HepG2 (cell line): Measurements from ENCODE around the gene TMX3. TPM values are rescaled to one million over a fixed set of nuclear protein-coding genes. Genes with fewer than 3 reads are reported as not detected.

ENCODE experiments used
- ARNTL ChIP-seq: sonication (generic); formaldehyde crosslinking; IDR thresholded peaks from 2 replicates; pipeline ENCODE4 v1.4.0; 2020; ENCODE audit warnings: mild to moderate bottlenecking, missing genetic modification reagents
- CHCHD3 ChIP-seq: sonication (generic); formaldehyde crosslinking; IDR thresholded peaks from 2 replicates; pipeline ENCODE4 v1.8.0; 2022; ENCODE audit warnings: mild to moderate bottlenecking, missing genetic modification reagents, moderate library complexity
- FOXM1 ChIP-seq: sonication (generic); formaldehyde crosslinking; IDR thresholded peaks from 2 replicates; pipeline ENCODE4 v1.5.0; 2020; ENCODE audit warnings: missing genetic modification reagents
- HNRNPLL ChIP-seq: fragments of 200-400 bp; formaldehyde crosslinking; IDR thresholded peaks from 2 replicates; pipeline ENCODE4 v1.6.1; 2017; ENCODE audit warnings: mild to moderate bottlenecking, low read depth, low read length; ENCODE audit not compliant: poor library complexity, severe bottlenecking
- KLF15 ChIP-seq: sonication (generic); formaldehyde crosslinking; IDR thresholded peaks from 2 replicates; pipeline ENCODE4 v1.8.1; 2023; ENCODE audit warnings: borderline replicate concordance, mild to moderate bottlenecking, inconsistent platforms, missing genetic modification reagents, mixed read lengths
- MED13 ChIP-seq: sonication (generic); formaldehyde crosslinking; IDR thresholded peaks from 2 replicates; pipeline ENCODE4 v1.5.0; 2020; ENCODE audit warnings: missing genetic modification reagents
- MEF2D ChIP-seq: sonication (generic); formaldehyde crosslinking; IDR thresholded peaks from 2 replicates; pipeline ENCODE4 v1.5.1; 2020; ENCODE audit warnings: mild to moderate bottlenecking, missing genetic modification reagents
- NFIB ChIP-seq: sonication (generic); formaldehyde crosslinking; IDR thresholded peaks from 2 replicates; pipeline ENCODE4 v1.9.0; 2021; ENCODE audit warnings: missing genetic modification reagents, mild to moderate bottlenecking, borderline replicate concordance
- TBX2 ChIP-seq: sonication (generic); formaldehyde crosslinking; IDR thresholded peaks from 2 replicates; pipeline ENCODE4 v1.5.0; 2020; ENCODE audit warnings: missing genetic modification reagents, mild to moderate bottlenecking, borderline replicate concordance
- WIZ ChIP-seq: sonication (generic); formaldehyde crosslinking; IDR thresholded peaks from 2 replicates; pipeline ENCODE4 v1.5.1; 2020; ENCODE audit warnings: mild to moderate bottlenecking, missing genetic modification reagents
- ZBTB25 ChIP-seq: IDR thresholded peaks from 2 replicates; pipeline ENCODE4 v1.6.1; 2018; ENCODE audit warnings: missing genetic modification reagents
- ZBTB37 ChIP-seq: sonication (generic); formaldehyde crosslinking; IDR thresholded peaks from 2 replicates; pipeline ENCODE4 v1.4.0; 2020; ENCODE audit warnings: mild to moderate bottlenecking, missing genetic modification reagents
- ZBTB8A ChIP-seq: sonication (generic); formaldehyde crosslinking; IDR thresholded peaks from 2 replicates; pipeline ENCODE4 v1.4.0; 2020; ENCODE audit warnings: mild to moderate bottlenecking, low read depth, missing genetic modification reagents, borderline replicate concordance
- ZNF878 ChIP-seq: sonication (generic); formaldehyde crosslinking; IDR thresholded peaks from 2 replicates; pipeline ENCODE4 v1.8.1; 2023; ENCODE audit warnings: mild to moderate bottlenecking, missing genetic modification reagents, moderate library complexity
- polyA plus RNA-seq, 8 experiments: library from polyadenylated mRNA; depleted of rRNA in 3 of 8; stranded (reverse) in 7 of 8; unstranded in 1 of 8; fragments of >200 nt; fragmentation: Illumina TruSeq in 4 of 8; extraction: Trizol in 4 of 8; gene quantifications; 2 replicates each; pipeline versions ENCODE4 v1.2.1 to v1.2.3, GENCODE V29; 2011 to 2016; ENCODE audit warnings: low read depth in 4 of 8, missing spikeins in 1 of 8, mixed read lengths in 1 of 8; ENCODE audit not compliant: insufficient read depth in 1 of 8
- total RNA-seq, 5 experiments: library from RNA; depleted of rRNA; stranded (reverse); fragments of >200 nt; fragmentation: Illumina TruSeq; extraction: Trizol; gene quantifications; 2 replicates each; pipeline ENCODE4 v1.2.3, GENCODE V29; 2016; ENCODE audit warnings: low read depth in 1 of 5
- TF ChIP-seq, protein P1 (sequence below): sonication (generic); formaldehyde crosslinking; IDR thresholded peaks from 2 replicates; pipeline ENCODE4 v1.4.0; 2020; ENCODE audit warnings: missing genetic modification reagents, borderline replicate concordance
- TF ChIP-seq, protein P2 (sequence below): sonication (generic); formaldehyde crosslinking; IDR thresholded peaks from 2 replicates; pipeline ENCODE4 v1.8.0; 2022; ENCODE audit warnings: low read depth, missing genetic modification reagents
- TF ChIP-seq, protein P3 (sequence below), 2 experiments: IDR thresholded peaks; 2 replicates each; pipeline ENCODE4 v1.6.1; 2011 to 2012; ENCODE audit warnings: low read length in 2 of 2, borderline replicate concordance in 1 of 2, low read depth in 1 of 2, mild to moderate bottlenecking in 1 of 2, moderate library complexity in 1 of 2

The TMX3 gene
- total and polyA plus RNA-seq, 2 of the 13 experiments (the other 11 are each of a cell fraction or from before 2014, with no cell fraction given), result 12.9 to 25.0 TPM

DNA sequence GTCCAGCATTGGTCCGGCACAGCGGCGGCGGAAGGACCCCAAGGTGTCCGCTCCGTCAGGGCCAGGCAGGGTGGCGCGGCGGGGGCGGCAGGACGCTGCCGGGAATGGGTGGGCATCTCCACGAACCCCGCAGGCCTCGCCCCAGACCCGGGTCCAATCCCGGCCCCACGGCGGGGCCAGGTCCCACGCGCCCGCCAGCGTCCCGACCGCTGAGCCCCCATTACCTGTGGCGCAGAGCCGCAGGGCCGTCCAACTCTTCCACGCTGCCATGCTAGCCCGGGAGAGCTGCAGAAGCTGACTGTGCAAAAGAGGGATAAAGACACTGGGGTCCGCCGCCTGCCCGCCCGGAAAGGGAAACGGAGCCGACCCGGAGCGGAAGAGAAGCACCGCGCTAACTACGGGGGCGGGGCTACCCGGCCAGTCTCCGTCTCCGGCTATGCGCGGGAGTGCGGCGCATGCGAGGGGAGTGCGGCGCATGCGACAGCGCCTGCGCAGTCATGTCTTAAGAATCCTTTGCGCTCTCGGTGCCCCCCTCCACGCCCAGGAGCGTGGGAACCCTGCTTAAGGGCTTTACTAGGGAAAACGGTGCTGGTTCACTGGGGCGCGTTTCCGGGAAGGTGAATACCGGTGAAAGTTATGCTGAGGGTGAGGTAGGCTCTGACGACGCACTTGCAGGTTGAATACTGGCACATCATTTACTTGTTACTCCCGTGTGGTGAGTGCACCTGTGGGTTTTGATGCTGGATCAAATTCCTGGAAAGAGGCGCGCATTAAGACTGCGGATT, at the start of gene TMX3 (continued):
- TF ChIP-seq, protein P1, sequence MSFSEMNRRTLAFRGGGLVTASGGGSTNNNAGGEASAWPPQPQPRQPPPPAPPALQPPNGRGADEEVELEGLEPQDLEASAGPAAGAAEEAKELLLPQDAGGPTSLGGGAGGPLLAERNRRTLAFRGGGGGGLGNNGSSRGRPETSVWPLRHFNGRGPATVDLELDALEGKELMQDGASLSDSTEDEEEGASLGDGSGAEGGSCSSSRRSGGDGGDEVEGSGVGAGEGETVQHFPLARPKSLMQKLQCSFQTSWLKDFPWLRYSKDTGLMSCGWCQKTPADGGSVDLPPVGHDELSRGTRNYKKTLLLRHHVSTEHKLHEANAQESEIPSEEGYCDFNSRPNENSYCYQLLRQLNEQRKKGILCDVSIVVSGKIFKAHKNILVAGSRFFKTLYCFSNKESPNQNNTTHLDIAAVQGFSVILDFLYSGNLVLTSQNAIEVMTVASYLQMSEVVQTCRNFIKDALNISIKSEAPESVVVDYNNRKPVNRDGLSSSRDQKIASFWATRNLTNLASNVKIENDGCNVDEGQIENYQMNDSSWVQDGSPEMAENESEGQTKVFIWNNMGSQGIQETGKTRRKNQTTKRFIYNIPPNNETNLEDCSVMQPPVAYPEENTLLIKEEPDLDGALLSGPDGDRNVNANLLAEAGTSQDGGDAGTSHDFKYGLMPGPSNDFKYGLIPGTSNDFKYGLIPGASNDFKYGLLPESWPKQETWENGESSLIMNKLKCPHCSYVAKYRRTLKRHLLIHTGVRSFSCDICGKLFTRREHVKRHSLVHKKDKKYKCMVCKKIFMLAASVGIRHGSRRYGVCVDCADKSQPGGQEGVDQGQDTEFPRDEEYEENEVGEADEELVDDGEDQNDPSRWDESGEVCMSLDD (CRISPR knock-in tag), result no peak; the same call in none of the 2 replicates
- TF ChIP-seq TBX2 (CRISPR knock-in tag) (peak; percentile 95), ZBTB8A (CRISPR knock-in tag) (no peak), MEF2D (peak; percentile 91), ZBTB37 (CRISPR knock-in tag) (no peak), ZBTB25 (CRISPR knock-in tag) (peak; percentile 53; the same call in 1 of the 2 replicates), NFIB (CRISPR knock-in tag) (no peak), FOXM1 (CRISPR knock-in tag) (no peak), HNRNPLL (peak; percentile 97), WIZ (peak; percentile 44), ZNF878 (CRISPR knock-in tag) (peak; percentile 98), KLF15 (CRISPR knock-in tag) (peak; percentile 88; the same call in 1 of the 2 replicates), CHCHD3 (CRISPR knock-in tag) (no peak), ARNTL (CRISPR knock-in tag) (no peak), MED13 (CRISPR knock-in tag) (0 out of 2 replicates have a peak, but pooled peaks have one; percentile 65)
- TF ChIP-seq, protein P2, sequence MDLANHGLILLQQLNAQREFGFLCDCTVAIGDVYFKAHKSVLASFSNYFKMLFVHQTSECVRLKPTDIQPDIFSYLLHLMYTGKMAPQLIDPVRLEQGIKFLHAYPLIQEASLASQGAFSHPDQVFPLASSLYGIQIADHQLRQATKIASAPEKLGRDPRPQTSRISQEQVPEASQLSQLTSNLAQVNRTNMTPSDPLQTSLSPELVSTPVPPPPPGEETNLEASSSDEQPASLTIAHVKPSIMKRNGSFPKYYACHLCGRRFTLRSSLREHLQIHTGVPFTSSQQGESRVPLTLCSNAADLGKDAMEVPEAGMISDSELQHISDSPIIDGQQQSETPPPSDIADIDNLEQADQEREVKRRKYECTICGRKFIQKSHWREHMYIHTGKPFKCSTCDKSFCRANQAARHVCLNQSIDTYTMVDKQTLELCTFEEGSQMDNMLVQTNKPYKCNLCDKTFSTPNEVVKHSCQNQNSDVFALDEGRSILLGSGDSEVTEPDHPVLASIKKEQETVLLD (CRISPR knock-in tag), result peak; percentile 72; the same call in 1 of the 2 replicates
- TF ChIP-seq, protein P3, sequence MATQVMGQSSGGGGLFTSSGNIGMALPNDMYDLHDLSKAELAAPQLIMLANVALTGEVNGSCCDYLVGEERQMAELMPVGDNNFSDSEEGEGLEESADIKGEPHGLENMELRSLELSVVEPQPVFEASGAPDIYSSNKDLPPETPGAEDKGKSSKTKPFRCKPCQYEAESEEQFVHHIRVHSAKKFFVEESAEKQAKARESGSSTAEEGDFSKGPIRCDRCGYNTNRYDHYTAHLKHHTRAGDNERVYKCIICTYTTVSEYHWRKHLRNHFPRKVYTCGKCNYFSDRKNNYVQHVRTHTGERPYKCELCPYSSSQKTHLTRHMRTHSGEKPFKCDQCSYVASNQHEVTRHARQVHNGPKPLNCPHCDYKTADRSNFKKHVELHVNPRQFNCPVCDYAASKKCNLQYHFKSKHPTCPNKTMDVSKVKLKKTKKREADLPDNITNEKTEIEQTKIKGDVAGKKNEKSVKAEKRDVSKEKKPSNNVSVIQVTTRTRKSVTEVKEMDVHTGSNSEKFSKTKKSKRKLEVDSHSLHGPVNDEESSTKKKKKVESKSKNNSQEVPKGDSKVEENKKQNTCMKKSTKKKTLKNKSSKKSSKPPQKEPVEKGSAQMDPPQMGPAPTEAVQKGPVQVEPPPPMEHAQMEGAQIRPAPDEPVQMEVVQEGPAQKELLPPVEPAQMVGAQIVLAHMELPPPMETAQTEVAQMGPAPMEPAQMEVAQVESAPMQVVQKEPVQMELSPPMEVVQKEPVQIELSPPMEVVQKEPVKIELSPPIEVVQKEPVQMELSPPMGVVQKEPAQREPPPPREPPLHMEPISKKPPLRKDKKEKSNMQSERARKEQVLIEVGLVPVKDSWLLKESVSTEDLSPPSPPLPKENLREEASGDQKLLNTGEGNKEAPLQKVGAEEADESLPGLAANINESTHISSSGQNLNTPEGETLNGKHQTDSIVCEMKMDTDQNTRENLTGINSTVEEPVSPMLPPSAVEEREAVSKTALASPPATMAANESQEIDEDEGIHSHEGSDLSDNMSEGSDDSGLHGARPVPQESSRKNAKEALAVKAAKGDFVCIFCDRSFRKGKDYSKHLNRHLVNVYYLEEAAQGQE (IDR thresholded peaks at IDR 0.05; ENCODE audit: borderline replicate concordance in 1 of 2, low read depth in 1 of 2, low read length in 2 of 2), result 0 out of 4 replicates have a peak, but pooled peaks of 1 of the 2 experiments have one; percentile 9
